Measurements from ENCODE around the gene FAM72D.
"Not testable (repeated sequence)": the region's sequence is repeated elsewhere in the genome, so short reads cannot be mapped to it uniquely, and the experiment has no call there.

FAM72D gene

GRCh38 chr1:145095284-145096057, at the start of gene FAM72D, which contains the start of gene SRGAP2B:
Gene FAM72D, plus strand, starts transcription at chr1:145095974. Its CDS starts 874 bp downstream, at chr1:145096848.
Gene SRGAP2B, minus strand, starts transcription at chr1:145095328. Its CDS starts 2,427 bp downstream, at chr1:145092901.
- DNase-seq: not testable (repeated sequence)

- DNase-seq: not testable (repeated sequence)
Measured at GRCh38 chr1:145047553-145047952, 48.2 kb upstream of the FAM72D start.

- not testable (repeated sequence) for DNase-seq
Measured at GRCh38 chr1:145048181-145048856, 47.5 kb upstream of the FAM72D start.

GRCh38 chr1:145052019-145052776, 43.6 kb upstream of the FAM72D start:
- DNase-seq: not testable (repeated sequence)

- not testable (repeated sequence) for DNase-seq
Measured at GRCh38 chr1:145053428-145053827, 42.3 kb upstream of the FAM72D start.

- DNase-seq: not testable (repeated sequence)
Measured at GRCh38 chr1:145055217-145055760, 40.5 kb upstream of the FAM72D start.

GRCh38 chr1:145058184-145058583, 37.6 kb upstream of the FAM72D start:
- DNase-seq: not testable (repeated sequence)

GRCh38 chr1:145063285-145063684, 32.5 kb upstream of the FAM72D start:
- DNase-seq: not testable (repeated sequence)

GRCh38 chr1:145063941-145064648, 31.7 kb upstream of the FAM72D start:
- DNase-seq: not testable (repeated sequence)

- not testable (repeated sequence) for DNase-seq
Measured at GRCh38 chr1:145065194-145065826, 30.5 kb upstream of the FAM72D start.

- DNase-seq: not testable (repeated sequence)
Measured at GRCh38 chr1:145066486-145066885, 29.3 kb upstream of the FAM72D start.

- DNase-seq: not testable (repeated sequence)
Measured at GRCh38 chr1:145071569-145071968, 24.2 kb upstream of the FAM72D start.

GRCh38 chr1:145074021-145074559, 21.7 kb upstream of the FAM72D start:
- DNase-seq: not testable (repeated sequence)

- DNase-seq: not testable (repeated sequence)
Measured at GRCh38 chr1:145076877-145077276, 18.9 kb upstream of the FAM72D start.

GRCh38 chr1:145077872-145078786, 17.6 kb upstream of the FAM72D start:
- DNase-seq: not testable (repeated sequence)

- DNase-seq: not testable (repeated sequence)
Measured at GRCh38 chr1:145078787-145079370, 16.9 kb upstream of the FAM72D start.

GRCh38 chr1:145079737-145080136, 16.0 kb upstream of the FAM72D start:
- not testable (repeated sequence) for DNase-seq

GRCh38 chr1:145080193-145080592, 15.6 kb upstream of the FAM72D start:
- not testable (repeated sequence) for DNase-seq

GRCh38 chr1:145082483-145083255, 13.1 kb upstream of the FAM72D start:
- DNase-seq: not testable (repeated sequence)
